ENCODE results near the gene CNTN4. TPM values are rescaled to one million over a fixed set of nuclear protein-coding genes. Genes with fewer than 3 reads are reported as not detected.
"Not testable (repeated sequence)": the region's sequence is repeated elsewhere in the genome, so short reads cannot be mapped to it uniquely, and the experiment has no call there.

Gene CNTN4
- total RNA-seq, 1 donor from 2014 or later: not detected

DNA sequence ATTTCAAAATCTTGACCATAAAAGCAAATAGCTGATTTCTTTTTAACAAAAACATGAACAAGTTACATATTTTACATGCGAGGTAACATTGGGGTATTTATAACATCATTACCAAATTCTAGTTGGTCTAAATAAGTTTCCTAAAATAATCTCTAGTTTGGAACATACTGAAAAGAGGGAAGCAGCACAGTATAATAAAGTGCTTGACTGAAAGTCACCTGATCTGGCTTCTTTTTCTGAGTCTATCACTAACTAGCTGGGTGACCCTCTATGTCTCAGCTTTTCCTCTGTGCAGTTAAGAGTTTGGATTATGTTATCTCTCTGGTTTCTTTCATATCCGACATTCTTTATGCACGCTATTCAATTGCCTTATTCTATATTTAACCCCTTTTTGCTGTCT is 19.8 kb upstream of the CNTN4 start:
- FAIRE-seq (no peak), DNase-seq (ENCODE audit: low read depth) (no peak)
- Histone ChIP-seq H3K9me3 (ENCODE audit: insufficient read depth, low read depth, low read length) (no peaks in the 10 kb centered on the region), H3K4me3 (ENCODE audit: insufficient read depth, low read depth, low read length) (no peak overlapping the region), H2AFZ (ENCODE audit: low read depth, low read length) (no peak overlapping the region), H3K4me2 (ENCODE audit: low read length) (no peak overlapping the region), H3K4me1 (ENCODE audit: insufficient read depth, low read length) (no peaks in the 10 kb centered on the region), H3K27me3 (ENCODE audit: insufficient read depth, low read length) (no peaks in the 10 kb centered on the region), H3K36me3 (ENCODE audit: insufficient read depth, low read length) (no peaks in the 10 kb centered on the region), H3K79me2 (ENCODE audit: insufficient read depth, low read length) (no peaks in the 10 kb centered on the region), H4K20me1 (ENCODE audit: insufficient read depth, low read length) (no peaks in the 10 kb centered on the region), H3K9ac (ENCODE audit: low read length) (no peak overlapping the region), H3K27ac (ENCODE audit: low read depth, low read length) (no peak overlapping the region)
- peaks cover 6% of the 10 kb centered on the region for H3K9me3 Mint-ChIP-seq (ENCODE audit: unreplicated experiment)
- no peaks in the 10 kb centered on the region for H3K4me1 Mint-ChIP-seq (ENCODE audit: low read depth, unreplicated experiment)
- H3K4me3 Mint-ChIP-seq (ENCODE audit: unreplicated experiment): no peak overlapping the region
- H3K27me3 Mint-ChIP-seq (ENCODE audit: low read depth, unreplicated experiment): no peaks in the 10 kb centered on the region
- H3K36me3 Mint-ChIP-seq (ENCODE audit: low read depth, unreplicated experiment): no peaks in the 10 kb centered on the region
- H3K27ac Mint-ChIP-seq (ENCODE audit: unreplicated experiment): no peak overlapping the region
- TF ChIP-seq, protein P1, sequence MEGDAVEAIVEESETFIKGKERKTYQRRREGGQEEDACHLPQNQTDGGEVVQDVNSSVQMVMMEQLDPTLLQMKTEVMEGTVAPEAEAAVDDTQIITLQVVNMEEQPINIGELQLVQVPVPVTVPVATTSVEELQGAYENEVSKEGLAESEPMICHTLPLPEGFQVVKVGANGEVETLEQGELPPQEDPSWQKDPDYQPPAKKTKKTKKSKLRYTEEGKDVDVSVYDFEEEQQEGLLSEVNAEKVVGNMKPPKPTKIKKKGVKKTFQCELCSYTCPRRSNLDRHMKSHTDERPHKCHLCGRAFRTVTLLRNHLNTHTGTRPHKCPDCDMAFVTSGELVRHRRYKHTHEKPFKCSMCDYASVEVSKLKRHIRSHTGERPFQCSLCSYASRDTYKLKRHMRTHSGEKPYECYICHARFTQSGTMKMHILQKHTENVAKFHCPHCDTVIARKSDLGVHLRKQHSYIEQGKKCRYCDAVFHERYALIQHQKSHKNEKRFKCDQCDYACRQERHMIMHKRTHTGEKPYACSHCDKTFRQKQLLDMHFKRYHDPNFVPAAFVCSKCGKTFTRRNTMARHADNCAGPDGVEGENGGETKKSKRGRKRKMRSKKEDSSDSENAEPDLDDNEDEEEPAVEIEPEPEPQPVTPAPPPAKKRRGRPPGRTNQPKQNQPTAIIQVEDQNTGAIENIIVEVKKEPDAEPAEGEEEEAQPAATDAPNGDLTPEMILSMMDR (IDR thresholded peaks at IDR 0.05; ENCODE audit: insufficient read depth, low read depth, low read length): no peak
- no peak for TF ChIP-seq EZH2 (IDR thresholded peaks at IDR 0.05; ENCODE audit: insufficient read depth, low read length)

DNA sequence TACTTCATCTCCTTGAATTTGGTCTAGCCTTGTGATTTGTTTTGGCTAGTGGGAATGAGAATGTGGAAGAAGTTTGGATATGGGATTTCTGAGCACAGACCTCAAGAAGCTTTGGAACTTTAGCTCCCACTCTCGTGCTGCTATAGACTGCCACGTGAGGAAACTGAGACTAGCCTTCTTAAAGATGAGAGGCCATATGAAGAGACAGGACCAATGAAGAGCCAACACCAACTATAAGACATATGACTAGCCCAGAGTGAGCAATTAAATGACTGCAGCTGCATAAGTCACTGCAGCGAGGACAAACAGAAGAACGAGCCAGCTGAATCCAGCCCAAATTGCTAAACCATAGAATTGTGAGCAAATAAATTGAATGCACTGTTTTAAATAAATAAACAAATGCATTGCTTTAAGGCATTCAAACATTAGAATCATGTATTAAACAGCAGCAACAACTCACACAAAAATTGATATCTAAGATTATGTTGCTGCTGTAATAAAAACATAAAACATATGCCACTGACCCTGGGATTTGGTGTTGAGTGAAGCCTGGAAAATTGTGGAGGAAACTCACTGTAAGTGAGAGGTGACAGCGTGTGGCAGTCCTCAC is 15.7 kb upstream of the CNTN4 start:
- Mint-ChIP-seq H3K27ac (ENCODE audit: unreplicated experiment) (no peak overlapping the region), H3K27me3 (ENCODE audit: low read depth, unreplicated experiment) (no peaks in the 10 kb centered on the region), H3K4me1 (ENCODE audit: low read depth, unreplicated experiment) (no peaks in the 10 kb centered on the region), H3K9me3 (ENCODE audit: unreplicated experiment) (peaks cover 3% of the 10 kb centered on the region), H3K4me3 (ENCODE audit: unreplicated experiment) (no peak overlapping the region), H3K36me3 (ENCODE audit: low read depth, unreplicated experiment) (no peaks in the 10 kb centered on the region)
- no peaks in the 10 kb centered on the region for H3K4me1 ChIP-seq (ENCODE audit: insufficient read depth, low read length)
- no peaks in the 10 kb centered on the region for H3K79me2 ChIP-seq (ENCODE audit: insufficient read depth, low read length)
- FAIRE-seq (no peak), DNase-seq (ENCODE audit: low read depth) (no peak)
- no peak overlapping the region for H2AFZ ChIP-seq (ENCODE audit: low read depth, low read length)
- H3K27me3 ChIP-seq (ENCODE audit: insufficient read depth, low read length): no peaks in the 10 kb centered on the region
- H3K4me3 ChIP-seq (ENCODE audit: insufficient read depth, low read depth, low read length): no peak overlapping the region
- H3K9ac ChIP-seq (ENCODE audit: low read length): no peak overlapping the region
- no peaks in the 10 kb centered on the region for H3K9me3 ChIP-seq (ENCODE audit: insufficient read depth, low read depth, low read length)
- H3K36me3 ChIP-seq (ENCODE audit: insufficient read depth, low read length): no peaks in the 10 kb centered on the region
- TF ChIP-seq, protein P1 (IDR thresholded peaks at IDR 0.05; ENCODE audit: insufficient read depth, low read depth, low read length): no peak
- no peak for TF ChIP-seq EZH2 (IDR thresholded peaks at IDR 0.05; ENCODE audit: insufficient read depth, low read length)
- H3K27ac ChIP-seq (ENCODE audit: low read depth, low read length): no peak overlapping the region
- H3K4me2 ChIP-seq (ENCODE audit: low read length): no peak overlapping the region
- H4K20me1 ChIP-seq (ENCODE audit: insufficient read depth, low read length): no peaks in the 10 kb centered on the region

DNA sequence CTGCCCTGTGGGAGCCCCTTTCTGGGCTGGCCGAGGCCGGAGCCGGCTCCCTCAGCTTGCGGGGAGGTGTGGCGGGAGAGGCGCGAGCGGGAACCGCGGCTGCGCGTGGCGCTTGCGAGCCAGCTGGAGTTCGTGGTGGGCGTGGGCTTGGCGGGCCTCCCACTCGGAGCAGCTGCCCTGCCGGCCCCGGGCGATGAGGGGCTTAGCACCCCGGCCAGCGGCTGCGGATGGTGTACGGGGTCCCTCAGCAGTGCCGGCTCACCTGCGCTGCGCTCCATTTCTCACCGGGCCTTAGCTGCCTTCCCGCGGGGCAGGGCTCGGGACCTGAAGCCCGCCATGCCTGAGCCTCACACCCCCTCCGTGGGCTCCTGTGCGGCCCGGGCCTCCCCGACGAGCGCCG is 15.1 kb upstream of the CNTN4 start:
- not testable (repeated sequence) for H3K4me1 Mint-ChIP-seq (ENCODE audit: low read depth, unreplicated experiment); H2AFZ ChIP-seq (ENCODE audit: low read depth, low read length); H3K4me1 ChIP-seq (ENCODE audit: insufficient read depth, low read length); H3K36me3 Mint-ChIP-seq (ENCODE audit: low read depth, unreplicated experiment); H3K4me3 Mint-ChIP-seq (ENCODE audit: unreplicated experiment); FAIRE-seq; H3K4me2 ChIP-seq (ENCODE audit: low read length); H3K4me3 ChIP-seq (ENCODE audit: insufficient read depth, low read depth, low read length); H3K27me3 ChIP-seq (ENCODE audit: insufficient read depth, low read length); H3K27ac Mint-ChIP-seq (ENCODE audit: unreplicated experiment); H4K20me1 ChIP-seq (ENCODE audit: insufficient read depth, low read length); H3K9ac ChIP-seq (ENCODE audit: low read length); H3K9me3 ChIP-seq (ENCODE audit: insufficient read depth, low read depth, low read length); H3K27me3 Mint-ChIP-seq (ENCODE audit: low read depth, unreplicated experiment); H3K27ac ChIP-seq (ENCODE audit: low read depth, low read length); H3K36me3 ChIP-seq (ENCODE audit: insufficient read depth, low read length); H3K9me3 Mint-ChIP-seq (ENCODE audit: unreplicated experiment); DNase-seq (ENCODE audit: low read depth); H3K79me2 ChIP-seq (ENCODE audit: insufficient read depth, low read length)
